GM12801 (cell line): ENCODE data around the gene MMP15.

ENCODE experiments used
- CTCF ChIP-seq: IDR thresholded peaks from one replicate; pipeline ENCODE4 v1.5.1; 2011; ENCODE audit warnings: control low read depth; ENCODE audit not compliant: insufficient read length; ENCODE audit errors: extremely low read depth

Gene MMP15

GRCh38 chr16:57998486-57998885 lies 27.1 kb upstream of the MMP15 start:
- TF ChIP-seq CTCF = no peak

GRCh38 chr16:57998992-57999365 lies 26.6 kb upstream of the MMP15 start:
- no peak for TF ChIP-seq CTCF

GRCh38 chr16:57999366-57999970 lies 26.1 kb upstream of the MMP15 start:
- TF ChIP-seq CTCF = no peak

- no peak for TF ChIP-seq CTCF
Measured at GRCh38 chr16:57999971-58000705, 25.4 kb upstream of the MMP15 start, which contains the start of gene ZNF319. Gene ZNF319, minus strand, starts transcription at chr16:58000672. Its CDS starts 2,407 bp downstream, at chr16:57998265.

- no peak for TF ChIP-seq CTCF
Measured at GRCh38 chr16:58000706-58001676, 24.6 kb upstream of the MMP15 start, which contains the start of gene USB1. Gene USB1, plus strand, starts transcription at chr16:58001407. Its CDS starts 77 bp downstream, at chr16:58001484.

GRCh38 chr16:58001781-58002415 lies 23.7 kb upstream of the MMP15 start:
- TF ChIP-seq CTCF = no peak
